LNCAP (cell line): ENCODE results near the gene TTC21B.
A peak's percentile ranks its signal among the peaks of the same experiment; 100 is the strongest.

Source experiments
- CTCF ChIP-seq: fragments of 450-650 bp; IDR thresholded peaks from 2 replicates; pipeline ENCODE4 v1.5.1; 2017; ENCODE audit warnings: mild to moderate bottlenecking

The TTC21B gene

GRCh38 chr2:165953655-165954606, at the start of gene TTC21B:
TSS of gene TTC21B (minus strand) at chr2:165953776. CDS start at chr2:165953705, 71 bp downstream.
- TF ChIP-seq CTCF = peak; percentile 64

- TF ChIP-seq CTCF = no peak
Measured at GRCh38 chr2:166000401-166000800, 46.8 kb upstream of the TTC21B start.

GRCh38 chr2:165990846-165991245, 37.3 kb upstream of the TTC21B start:
- TF ChIP-seq CTCF = no peak

GRCh38 chr2:165989851-165990250, 36.3 kb upstream of the TTC21B start:
- TF ChIP-seq CTCF = no peak

GRCh38 chr2:165985120-165985519, 31.5 kb upstream of the TTC21B start:
- no peak for TF ChIP-seq CTCF

GRCh38 chr2:165970663-165971062, 17.1 kb upstream of the TTC21B start:
- TF ChIP-seq CTCF = no peak

GRCh38 chr2:165969227-165969626, 15.7 kb upstream of the TTC21B start:
- TF ChIP-seq CTCF = peak; percentile 54
